MM.1S (cell line): ENCODE data around the gene DRP2.

Source experiments
- DNase-seq: peaks from one replicate; pipeline ENCODE4 v3.0.0-alpha.2; 2015
- H2AFZ ChIP-seq: fragments of 300-600 bp; sonication (generic); 2 replicates; pipeline ENCODE4 v1.6.0; 2016; ENCODE audit warnings: antibody characterized with exemption, low read length
- H3F3A ChIP-seq: fragments of 300-600 bp; sonication (generic); 2 replicates; pipeline ENCODE4 v1.6.1; 2016; ENCODE audit warnings: mild to moderate bottlenecking, antibody characterized with exemption, low read length, moderate library complexity, mixed read lengths; ENCODE audit not compliant: insufficient read depth
- H3K27ac ChIP-seq: fragments of 300-600 bp; sonication (generic); 2 replicates; pipeline ENCODE4 v1.5.1; 2016; ENCODE audit warnings: mild to moderate bottlenecking, low read length
- H3K27me3 ChIP-seq: fragments of 300-600 bp; sonication (generic); replicated peaks from 2 replicates; pipeline ENCODE4 v1.6.0; 2016; ENCODE audit warnings: low read length; ENCODE audit not compliant: insufficient read depth
- H3K36me3 ChIP-seq: fragments of 300-600 bp; sonication (generic); replicated peaks from 2 replicates; pipeline ENCODE4 v1.6.1; 2016; ENCODE audit warnings: mild to moderate bottlenecking, low read length, mixed read lengths; ENCODE audit not compliant: insufficient read depth
- H3K4me1 ChIP-seq: fragments of 300-600 bp; sonication (generic); 2 replicates; pipeline ENCODE4 v1.6.1; 2016; ENCODE audit warnings: low read length, mixed read lengths
- H3K4me2 ChIP-seq: fragments of 300-600 bp; sonication (generic); 2 replicates; pipeline ENCODE4 v1.6.0; 2016; ENCODE audit warnings: low read depth, low read length
- H3K4me3 ChIP-seq: fragments of 300-600 bp; sonication (generic); 2 replicates; pipeline ENCODE4 v1.5.1; 2016; ENCODE audit warnings: low read length, mixed read lengths
- H3K79me2 ChIP-seq: fragments of 300-600 bp; sonication (generic); 2 replicates; pipeline ENCODE4 v1.6.1; 2016; ENCODE audit warnings: mixed run types, low read length, mixed read lengths
- H3K9ac ChIP-seq: fragments of 300-600 bp; sonication (generic); 2 replicates; pipeline ENCODE4 v1.6.1; 2016; ENCODE audit warnings: low read length, mixed read lengths
- H3K9me2 ChIP-seq: fragments of 300-600 bp; sonication (generic); replicated peaks from 2 replicates; pipeline ENCODE4 v1.6.1; 2016; ENCODE audit warnings: mild to moderate bottlenecking, low read length, mixed read lengths; ENCODE audit not compliant: insufficient read depth
- H3K9me3 ChIP-seq: fragments of 300-600 bp; sonication (generic); replicated peaks from 2 replicates; pipeline ENCODE4 v1.6.1; 2016; ENCODE audit warnings: mild to moderate bottlenecking, low read length, mixed read lengths; ENCODE audit not compliant: insufficient read depth
- H4K20me1 ChIP-seq: fragments of 300-600 bp; sonication (generic); 2 replicates; pipeline ENCODE4 v1.6.1; 2016; ENCODE audit warnings: mild to moderate bottlenecking, low read length, moderate library complexity, mixed read lengths; ENCODE audit not compliant: insufficient read depth
- CTCF ChIP-seq: fragments of 300-600 bp; sonication (generic); IDR thresholded peaks from 2 replicates; pipeline ENCODE4 v1.5.1; 2016; ENCODE audit warnings: antibody characterized with exemption, low read length, mixed read lengths
- EZH2 ChIP-seq: fragments of 300-600 bp; sonication (generic); optimal IDR thresholded peaks from 2 replicates; pipeline ENCODE3; 2017; ENCODE audit warnings: low read depth, mild to moderate bottlenecking, antibody characterized with exemption, low read length, mixed read lengths
- EZH2phosphoT487 ChIP-seq: fragments of 300-600 bp; sonication (generic); IDR thresholded peaks from 2 replicates; pipeline ENCODE4 v1.6.1; 2018; ENCODE audit warnings: antibody characterized with exemption, low read length

DRP2 gene

GRCh38 chrX:101223226-101223625 is 3.6 kb downstream of the DRP2 start:
- H3F3A ChIP-seq, result no peaks in the 10 kb centered on the region
- no peaks in the 10 kb centered on the region for H3K9me3 ChIP-seq
- DNase-seq, result no peak
- H3K27me3 ChIP-seq, result no peaks in the 10 kb centered on the region
- H3K9me2 ChIP-seq, result no peaks in the 10 kb centered on the region
- H3K4me3 ChIP-seq, result no peak overlapping the region
- H3K4me1 ChIP-seq, result no peaks in the 10 kb centered on the region
- no peak overlapping the region for H3K4me2 ChIP-seq
- no peak overlapping the region for H3K27ac ChIP-seq
- H3K9ac ChIP-seq, result no peak overlapping the region
- H3K79me2 ChIP-seq, result no peaks in the 10 kb centered on the region
- no peak overlapping the region for H2AFZ ChIP-seq
- no peaks in the 10 kb centered on the region for H3K36me3 ChIP-seq
- no peak for TF ChIP-seq EZH2
- no peak for TF ChIP-seq CTCF
- no peak for TF ChIP-seq EZH2phosphoT487
- no peaks in the 10 kb centered on the region for H4K20me1 ChIP-seq

DNA sequence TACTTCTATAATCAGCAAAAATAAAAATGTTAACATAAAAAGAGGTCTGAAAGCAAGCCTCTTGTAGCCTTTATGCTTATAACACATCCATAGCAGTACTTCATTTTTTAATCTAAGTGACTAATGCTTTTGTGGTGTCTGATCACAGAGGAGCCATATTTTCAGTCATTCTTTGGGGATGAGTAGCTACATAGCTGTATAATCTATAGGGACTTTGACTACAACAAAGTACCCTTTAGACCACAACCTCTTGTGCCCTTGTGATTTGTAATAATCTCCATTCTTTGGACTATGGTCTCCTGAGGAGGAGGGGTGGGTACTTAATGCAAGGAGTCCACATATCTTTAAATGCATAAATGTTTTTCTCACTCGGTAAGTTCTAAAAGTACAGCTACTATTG is 9.6 kb downstream of the DRP2 start:
- H3K27me3 ChIP-seq, result no peaks in the 10 kb centered on the region
- H3K9ac ChIP-seq, result no peak overlapping the region
- no peak for DNase-seq
- no peaks in the 10 kb centered on the region for H3K9me2 ChIP-seq
- no peaks in the 10 kb centered on the region for H3K36me3 ChIP-seq
- TF ChIP-seq CTCF (no peak), EZH2phosphoT487 (no peak), EZH2 (no peak)
- H2AFZ ChIP-seq, result no peak overlapping the region
- no peaks in the 10 kb centered on the region for H3K9me3 ChIP-seq
- no peaks in the 10 kb centered on the region for H3K79me2 ChIP-seq
- no peak overlapping the region for H3K27ac ChIP-seq
- no peak overlapping the region for H3K4me2 ChIP-seq
- H3F3A ChIP-seq, result no peaks in the 10 kb centered on the region
- no peak overlapping the region for H3K4me3 ChIP-seq
- no peaks in the 10 kb centered on the region for H4K20me1 ChIP-seq
- H3K4me1 ChIP-seq, result no peaks in the 10 kb centered on the region

GRCh38 chrX:101230636-101231035 is 11.1 kb downstream of the DRP2 start:
- Histone ChIP-seq H3K9ac (no peak overlapping the region), H3K9me3 (no peaks in the 10 kb centered on the region), H3K4me3 (no peak overlapping the region), H3K36me3 (no peaks in the 10 kb centered on the region), H2AFZ (no peak overlapping the region), H4K20me1 (no peaks in the 10 kb centered on the region), H3K27ac (no peak overlapping the region), H3F3A (no peaks in the 10 kb centered on the region), H3K79me2 (no peaks in the 10 kb centered on the region), H3K4me1 (no peaks in the 10 kb centered on the region), H3K27me3 (no peaks in the 10 kb centered on the region), H3K9me2 (no peaks in the 10 kb centered on the region), H3K4me2 (no peak overlapping the region)
- TF ChIP-seq EZH2, result no peak
- no peak for TF ChIP-seq CTCF
- no peak for TF ChIP-seq EZH2phosphoT487
- no peak for DNase-seq

- no peaks in the 10 kb centered on the region for H3K9me3 ChIP-seq
- no peak overlapping the region for H3K4me2 ChIP-seq
- no peak for DNase-seq
- H3F3A ChIP-seq, result no peaks in the 10 kb centered on the region
- no peaks in the 10 kb centered on the region for H3K36me3 ChIP-seq
- no peak overlapping the region for H3K27ac ChIP-seq
- H2AFZ ChIP-seq, result no peak overlapping the region
- no peaks in the 10 kb centered on the region for H3K79me2 ChIP-seq
- H3K4me3 ChIP-seq, result no peak overlapping the region
- H3K27me3 ChIP-seq, result no peaks in the 10 kb centered on the region
- TF ChIP-seq EZH2 (no peak), EZH2phosphoT487 (no peak), CTCF (no peak)
- H4K20me1 ChIP-seq, result no peaks in the 10 kb centered on the region
- H3K9me2 ChIP-seq, result no peaks in the 10 kb centered on the region
- H3K9ac ChIP-seq, result no peak overlapping the region
- H3K4me1 ChIP-seq, result no peaks in the 10 kb centered on the region
These were observed 11.5 kb downstream of the DRP2 start for GRCh38 chrX:101231080-101231479.
